Endometrial microvascular endothelial cells (primary cell): Measurements from ENCODE around the gene PRCC. TPM values are rescaled to one million over a fixed set of nuclear protein-coding genes. Genes with fewer than 3 reads are reported as not detected.

Source experiments
- in situ Hi-C: cut with HindIII; loops from 2 replicates; pipeline ENCODE4 v1.10.0; 2017; ENCODE audit warnings: low sequenced_read_pairs, low pct_unique_long_range_greater_than_20kb; ENCODE audit errors: inconsistent ontology term
- total RNA-seq: library from RNA; depleted of rRNA; stranded (reverse); fragments of >200 nt; gene quantifications from one replicate; pipeline ENCODE4 v1.2.3, GENCODE V29; 2015; ENCODE audit errors: inconsistent ontology term

The PRCC gene
- total RNA-seq, 1 donor from 2014 or later: 48.2 TPM

- in situ Hi-C loops: no loop called here
These were observed 20.8 kb downstream of the PRCC start for GRCh38 chr1:156788136-156788535.

GRCh38 chr1:156789621-156790318 lies 22.4 kb downstream of the PRCC start:
- in situ Hi-C loops: no loop called here

GRCh38 chr1:156794506-156795373 lies 27.4 kb downstream of the PRCC start:
- in situ Hi-C loops: no loop called here

DNA sequence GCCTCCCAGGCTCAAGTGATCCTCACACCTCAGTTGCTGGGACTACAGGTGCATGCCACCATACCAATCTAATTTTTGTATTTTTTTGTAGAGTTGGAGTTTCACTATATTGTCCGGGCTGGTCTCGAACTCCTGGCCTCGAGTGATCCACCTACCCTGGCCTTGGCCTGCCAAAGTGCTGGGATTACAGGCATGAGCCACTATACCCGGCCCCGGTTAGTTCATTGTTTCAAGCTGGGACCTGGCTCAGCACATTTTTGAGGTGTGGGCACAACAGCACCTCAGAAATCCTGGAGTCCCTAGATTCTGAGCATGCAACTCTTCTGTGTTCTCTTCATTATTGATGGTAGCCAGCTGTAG lies 28.0 kb downstream of the PRCC start:
- in situ Hi-C loops: no loop called here

DNA sequence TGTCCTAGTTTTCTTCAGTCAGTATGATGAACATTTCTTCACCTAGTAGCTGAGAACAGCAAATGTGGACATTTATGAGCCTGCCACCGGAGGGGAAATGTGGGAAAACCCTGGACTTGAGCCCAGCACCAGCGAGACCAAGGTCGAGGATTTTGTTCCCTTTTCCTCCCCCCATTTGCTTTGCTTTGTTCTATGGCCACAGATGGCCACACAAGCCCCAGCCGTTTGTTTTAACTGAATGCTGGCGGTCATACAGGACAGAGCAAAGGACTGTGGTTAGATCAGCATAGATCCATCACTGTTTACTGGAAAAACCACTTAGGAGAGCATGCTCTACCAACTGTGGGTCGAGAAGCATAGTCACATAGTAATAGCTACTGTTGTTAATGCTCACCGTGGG lies 28.5 kb downstream of the PRCC start:
- in situ Hi-C loops: no loop called here

- in situ Hi-C loops: no loop called here
These were observed 29.2 kb downstream of the PRCC start for GRCh38 chr1:156796340-156797097.

GRCh38 chr1:156797212-156797871 lies 30.0 kb downstream of the PRCC start:
- in situ Hi-C loops: no loop called here

DNA sequence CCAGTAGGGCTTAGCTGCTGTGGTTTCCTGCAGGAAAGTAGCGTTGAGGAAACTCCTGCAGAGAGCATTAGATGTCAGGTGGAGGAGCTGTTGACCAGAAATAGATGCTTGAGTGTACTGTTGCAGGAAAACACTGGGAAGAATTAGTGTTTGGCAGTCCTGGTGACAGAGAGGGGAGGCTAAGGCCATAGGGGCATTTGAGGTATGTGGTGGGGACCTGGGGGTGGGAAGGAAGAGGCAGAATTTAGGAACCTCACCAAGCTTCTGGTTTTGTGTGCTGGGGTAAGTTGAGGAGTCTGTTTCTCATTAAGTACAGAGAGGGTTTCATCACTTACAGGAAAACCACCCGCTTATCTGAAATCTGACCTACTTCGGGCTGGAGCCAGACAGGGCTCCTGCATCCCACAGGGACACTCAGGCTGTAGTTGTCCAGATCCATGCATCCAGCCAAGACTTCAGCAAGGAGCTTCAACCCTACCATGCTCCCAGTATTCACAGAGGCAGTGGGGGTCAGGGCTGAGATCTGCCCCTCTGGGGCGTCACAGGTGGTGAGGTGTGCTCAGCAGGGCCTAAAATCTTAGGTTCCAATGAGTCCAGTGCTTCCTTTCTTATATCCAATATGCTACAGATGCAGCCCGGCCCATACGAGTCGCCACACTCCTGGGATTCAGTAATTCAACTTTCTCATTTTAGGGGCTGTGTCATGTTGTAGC lies 34.2 kb downstream of the PRCC start:
- in situ Hi-C loops: no loop called here

DNA sequence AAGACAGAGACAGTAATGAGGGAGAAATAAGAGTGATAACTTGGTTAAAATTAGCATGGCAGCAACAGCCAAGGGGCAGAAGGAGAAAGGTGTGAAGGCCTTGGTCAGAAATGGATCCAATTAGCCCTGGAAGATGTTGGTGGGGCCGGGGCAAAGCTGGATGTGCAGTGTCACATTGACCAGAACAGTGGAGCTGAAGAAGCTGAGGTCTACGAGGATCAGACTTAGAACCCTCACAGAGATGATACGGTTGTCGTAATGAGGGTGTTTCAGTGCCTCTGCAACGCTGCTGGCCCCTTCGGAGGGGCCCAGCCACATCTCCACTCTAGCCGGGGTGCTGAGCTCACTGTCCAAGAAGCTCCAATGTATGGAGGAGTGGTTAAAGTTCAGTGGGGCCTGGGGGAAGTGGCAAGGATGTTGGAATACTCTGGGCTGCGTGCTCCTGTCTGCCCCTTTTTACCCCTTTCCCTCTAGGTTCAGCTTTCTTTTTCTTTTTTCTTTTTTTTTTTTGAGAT lies 35.1 kb downstream of the PRCC start:
- in situ Hi-C loops: no loop called here

GRCh38 chr1:156803086-156803851 lies 35.9 kb downstream of the PRCC start:
- in situ Hi-C loops: no loop called here

- in situ Hi-C loops: no loop called here
These were observed 36.7 kb downstream of the PRCC start for GRCh38 chr1:156804026-156804425.

DNA sequence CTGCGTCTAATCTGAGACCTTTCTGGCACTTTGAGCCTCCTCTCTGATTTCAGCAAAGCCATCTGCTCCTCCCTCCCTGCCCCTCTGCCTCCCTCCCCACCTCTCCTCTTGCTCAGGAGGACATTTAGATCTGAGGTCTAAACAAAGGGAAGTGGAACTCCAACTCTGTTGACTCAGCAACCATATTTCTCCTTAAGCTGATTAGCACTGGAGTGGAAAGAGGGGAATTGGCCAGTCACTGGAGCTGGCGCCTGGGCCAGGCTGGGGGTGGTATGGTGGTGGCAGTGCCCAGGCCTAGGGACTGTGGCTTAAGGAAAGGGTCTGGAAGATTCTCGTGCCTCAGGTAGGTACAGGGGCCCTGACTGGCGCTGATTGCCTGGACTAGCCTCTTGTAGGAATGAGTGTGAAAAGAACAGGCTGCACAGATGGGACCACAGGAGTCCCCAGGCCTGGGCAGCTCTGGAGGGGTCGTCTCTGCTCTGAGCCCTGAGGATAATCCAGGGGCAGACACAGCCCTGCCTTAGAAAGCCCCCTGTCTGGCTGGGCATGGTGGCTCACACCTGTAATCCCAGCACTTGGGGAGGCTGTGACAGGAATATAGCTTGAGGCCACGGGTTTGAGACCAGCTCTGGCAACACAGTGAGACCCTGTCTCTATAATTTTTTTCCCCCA lies 37.4 kb downstream of the PRCC start:
- in situ Hi-C loops: no loop called here

DNA sequence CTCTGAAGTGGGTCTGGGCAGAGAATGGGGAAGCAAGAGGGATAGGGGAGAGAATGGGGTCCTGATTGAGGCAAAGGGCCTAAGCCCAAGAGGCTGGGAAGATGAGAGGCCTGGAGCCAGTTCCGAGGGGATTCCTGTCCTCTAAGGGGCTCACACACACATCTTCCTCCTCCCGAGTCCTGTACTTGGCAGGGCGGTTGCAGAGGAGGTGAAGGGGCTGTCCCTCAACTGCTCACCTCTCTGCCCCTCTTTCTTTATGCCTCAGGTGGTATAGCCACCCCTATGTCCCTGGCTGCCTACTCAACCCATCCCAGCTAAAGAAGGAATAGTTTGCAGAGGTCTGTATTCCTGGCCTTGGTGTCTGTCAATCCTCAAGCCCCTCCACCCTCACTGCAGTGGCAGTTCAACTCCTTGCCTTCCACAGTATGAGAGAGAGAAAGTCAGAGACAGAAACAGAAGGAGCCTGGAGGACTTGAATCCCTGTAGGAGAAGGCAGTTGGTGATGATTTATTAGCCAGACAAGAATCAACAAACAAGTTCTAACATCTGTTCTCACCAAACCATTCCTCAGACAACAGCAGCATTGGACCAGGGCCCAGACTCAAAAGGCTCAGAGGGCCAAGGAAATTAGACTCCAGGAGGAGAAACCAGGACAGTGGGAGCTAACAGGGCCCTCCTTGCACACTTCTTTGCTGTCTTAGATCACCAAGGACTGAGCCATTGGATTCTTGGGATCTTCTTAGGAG lies 38.6 kb downstream of the PRCC start:
- in situ Hi-C loops: no loop called here

DNA sequence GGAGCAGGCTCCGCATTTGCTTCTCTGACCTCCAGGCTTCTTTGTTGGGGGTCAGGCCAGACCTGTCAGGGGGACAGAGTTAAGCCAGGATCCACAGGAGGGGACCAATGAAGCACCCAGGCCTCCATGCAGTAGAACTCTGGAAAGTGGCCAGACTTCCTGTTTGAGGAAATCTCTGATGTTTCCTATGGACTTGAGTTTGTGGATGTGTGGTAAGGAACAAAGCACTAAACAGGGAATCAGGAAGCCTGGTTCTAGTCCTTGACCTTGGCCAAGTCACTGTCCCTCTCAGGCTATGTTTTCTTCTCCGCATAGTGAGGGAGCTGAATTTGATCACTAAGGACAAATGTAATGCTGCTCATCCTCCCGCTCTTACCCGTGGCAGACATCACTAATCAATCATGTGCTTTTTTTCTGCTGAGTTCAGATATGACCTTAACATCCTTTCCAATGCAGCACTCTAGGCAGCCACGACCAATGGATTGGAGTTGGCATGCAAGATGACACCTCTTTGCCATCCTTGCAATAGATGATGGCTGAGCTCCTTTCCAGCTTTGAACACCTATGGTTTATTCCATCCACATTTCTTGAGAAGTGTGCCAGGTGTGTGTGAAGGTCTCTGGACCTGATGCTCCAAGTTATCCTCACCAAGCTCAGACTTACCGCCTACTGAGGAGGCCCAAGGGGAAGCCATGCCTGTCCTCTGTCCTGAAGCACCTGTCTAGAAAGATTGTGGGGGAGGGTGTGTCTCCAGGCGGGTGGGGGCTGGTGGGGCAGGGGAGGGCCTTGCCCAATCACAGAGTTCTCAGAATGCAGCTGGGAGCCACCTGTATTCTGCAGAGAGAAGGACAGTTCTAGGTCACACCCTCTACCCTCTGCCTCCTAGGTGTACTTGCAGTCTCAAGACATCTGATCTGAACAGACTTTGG lies 39.4 kb downstream of the PRCC start:
- in situ Hi-C loops: no loop called here

DNA sequence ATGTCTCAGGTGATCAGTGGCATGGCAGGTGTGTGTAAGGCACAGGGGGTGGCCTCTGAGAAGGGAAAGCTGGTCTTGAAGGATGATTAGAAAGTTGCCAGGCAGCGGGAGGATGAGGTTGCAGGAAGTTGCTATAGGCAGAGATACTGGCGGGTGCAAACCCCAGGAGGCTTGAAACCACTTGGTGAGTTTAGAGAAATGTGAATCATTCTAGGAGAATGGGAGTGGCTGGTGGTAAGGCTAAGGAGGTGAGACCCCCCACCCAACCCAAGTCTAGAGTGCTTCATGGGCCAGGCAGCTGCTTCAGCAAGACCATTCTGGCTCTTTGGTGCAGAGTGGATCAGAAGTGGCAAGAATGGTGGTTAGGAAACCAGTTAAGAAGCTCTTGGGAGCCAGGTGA lies 40.3 kb downstream of the PRCC start:
- in situ Hi-C loops: no loop called here
